Hepatocyte (in vitro differentiated cells): ENCODE results near the gene ARHGAP28.

ENCODE experiments used
- CTCF ChIP-seq: fragments of 200-600 bp; sonication (generic); IDR thresholded peaks from 2 replicates; pipeline ENCODE4 v1.5.1; 2016; ENCODE audit warnings: antibody characterized with exemption, mild to moderate bottlenecking; ENCODE audit not compliant: poor library complexity
- EZH2 ChIP-seq: fragments of 200-600 bp; sonication (generic); IDR thresholded peaks from 2 replicates; pipeline ENCODE4 v1.6.1; 2016; ENCODE audit warnings: antibody characterized with exemption, mild to moderate bottlenecking, borderline replicate concordance
- EZH2phosphoT487 ChIP-seq: fragments of 200-600 bp; sonication (generic); IDR thresholded peaks from one replicate; pipeline ENCODE4 v1.6.1; 2018; ENCODE audit warnings: antibody characterized with exemption, mild to moderate bottlenecking, low read depth, moderate library complexity; ENCODE audit not compliant: unreplicated experiment, severe bottlenecking

GRCh38 chr18:6960124-6960523, 230.6 kb downstream of the ARHGAP28 start:
- no peak for TF ChIP-seq EZH2phosphoT487
- no peak for TF ChIP-seq EZH2
- TF ChIP-seq CTCF: no peak
